H9 (cell line): Measurements from ENCODE around the gene ATOX1. TPM values are rescaled to one million over a fixed set of nuclear protein-coding genes. Genes with fewer than 3 reads are reported as not detected.

Source experiments
- DNase-seq: peaks from one replicate; pipeline ENCODE4 v3.0.0-alpha.2; 2017
- H2AFZ ChIP-seq: one replicate; pipeline ENCODE4 v1.6.1; 2013; ENCODE audit warnings: mild to moderate bottlenecking, low read length, control low read depth, moderate library complexity
- H2AK5ac ChIP-seq: 2 replicates; pipeline ENCODE4 v1.6.1; 2013; ENCODE audit warnings: low read length, control low read depth, mixed read lengths; ENCODE audit not compliant: insufficient read length
- H2BK120ac ChIP-seq: one replicate; pipeline ENCODE4 v1.6.1; 2013; ENCODE audit warnings: low read depth, mild to moderate bottlenecking, low read length, control low read depth, inconsistent platforms; ENCODE audit not compliant: poor library complexity, severe bottlenecking
- H2BK12ac ChIP-seq: 2 replicates; pipeline ENCODE4 v1.6.1; 2013; ENCODE audit warnings: low read length, control low read depth, mixed read lengths, low read depth; ENCODE audit not compliant: insufficient read length
- H2BK15ac ChIP-seq: 2 replicates; pipeline ENCODE4 v1.6.1; 2013; ENCODE audit warnings: low read depth, low read length, control low read depth
- H2BK20ac ChIP-seq: one replicate; pipeline ENCODE4 v1.6.1; 2013; ENCODE audit warnings: low read depth, mild to moderate bottlenecking, low read length, control low read depth, inconsistent platforms; ENCODE audit not compliant: poor library complexity, severe bottlenecking
- H2BK5ac ChIP-seq: 2 replicates; pipeline ENCODE4 v1.6.1; 2013; ENCODE audit warnings: low read length, control low read depth, mixed read lengths; ENCODE audit not compliant: insufficient read length
- H3K14ac ChIP-seq: 2 replicates; pipeline ENCODE4 v1.6.1; 2013; ENCODE audit warnings: low read length, control low read depth; ENCODE audit not compliant: insufficient read depth
- H3K18ac ChIP-seq: 2 replicates; pipeline ENCODE4 v1.6.1; 2013; ENCODE audit warnings: low read depth, mild to moderate bottlenecking, mixed read lengths, low read length, control low read depth; ENCODE audit not compliant: insufficient read length
- H3K23ac ChIP-seq: 2 replicates; pipeline ENCODE4 v1.6.1; 2013; ENCODE audit warnings: low read length, control low read depth, mixed read lengths, low read depth; ENCODE audit not compliant: insufficient read length
- H3K23me2 ChIP-seq: 2 replicates; pipeline ENCODE4 v1.6.1; 2013; ENCODE audit warnings: low read depth, mild to moderate bottlenecking, mixed read lengths, low read length, control low read depth; ENCODE audit not compliant: insufficient read length, poor library complexity, severe bottlenecking
- H3K27ac ChIP-seq: 2 replicates; pipeline ENCODE4 v1.5.1; 2013; ENCODE audit warnings: low read length, control low read depth, mixed read lengths, low read depth; ENCODE audit not compliant: insufficient read length
- H3K27me3 ChIP-seq: 2 replicates; pipeline ENCODE4 v1.6.1; 2013; ENCODE audit warnings: low read length, control low read depth, inconsistent platforms; ENCODE audit not compliant: insufficient read depth
- H3K4ac ChIP-seq: 2 replicates; pipeline ENCODE4 v1.6.1; 2013; ENCODE audit warnings: low read depth, mild to moderate bottlenecking, control low read depth, inconsistent platforms, low read length, moderate library complexity
- H3K4me1 ChIP-seq: 2 replicates; pipeline ENCODE4 v1.6.1; 2013; ENCODE audit warnings: low read length, control low read depth, inconsistent platforms; ENCODE audit not compliant: insufficient read depth
- H3K4me2 ChIP-seq: 2 replicates; pipeline ENCODE4 v1.6.1; 2013; ENCODE audit warnings: low read length, control low read depth, mixed read lengths; ENCODE audit not compliant: insufficient read length, insufficient read depth
- H3K56ac ChIP-seq: 2 replicates; pipeline ENCODE4 v1.6.1; 2013; ENCODE audit warnings: low read depth, mild to moderate bottlenecking, mixed read lengths, low read length, control low read depth; ENCODE audit not compliant: insufficient read length
- H3K79me1 ChIP-seq: 2 replicates; pipeline ENCODE4 v1.6.1; 2013; ENCODE audit warnings: low read depth, mild to moderate bottlenecking, moderate library complexity, low read length, control low read depth, inconsistent platforms; ENCODE audit not compliant: insufficient read depth, poor library complexity, severe bottlenecking
- H3K79me2 ChIP-seq: 2 replicates; pipeline ENCODE4 v1.6.1; 2013; ENCODE audit warnings: low read length, control low read depth, inconsistent platforms; ENCODE audit not compliant: insufficient read depth
- H3K9ac ChIP-seq: 2 replicates; pipeline ENCODE4 v1.6.1; 2013; ENCODE audit warnings: low read length, control low read depth, mixed read lengths; ENCODE audit not compliant: insufficient read length; ENCODE audit errors: extremely low read depth
- H3K9me3 ChIP-seq: one replicate; pipeline ENCODE4 v1.6.1; 2013; ENCODE audit warnings: low read depth, low read length, inconsistent platforms; ENCODE audit not compliant: control insufficient read depth
- H3T11ph ChIP-seq: one replicate; pipeline ENCODE4 v1.6.1; 2013; ENCODE audit warnings: mild to moderate bottlenecking, low read length, control low read depth, inconsistent platforms
- H4K20me1 ChIP-seq: one replicate; pipeline ENCODE4 v1.6.1; 2013; ENCODE audit not compliant: control insufficient read depth, insufficient read length, insufficient read depth
- H4K5ac ChIP-seq: 2 replicates; pipeline ENCODE4 v1.6.1; 2013; ENCODE audit warnings: low read depth, mild to moderate bottlenecking, mixed read lengths, low read length, control low read depth; ENCODE audit not compliant: insufficient read length
- H4K8ac ChIP-seq: replicated peaks from 2 replicates; pipeline ENCODE4 v1.6.1; 2013; ENCODE audit warnings: low read length, control low read depth, mixed read lengths, low read depth; ENCODE audit not compliant: insufficient read length
- H4K91ac ChIP-seq: 2 replicates; pipeline ENCODE4 v1.6.1; 2013; ENCODE audit warnings: low read depth, mild to moderate bottlenecking, moderate library complexity, mixed read lengths, low read length, control low read depth; ENCODE audit not compliant: insufficient read length
- H3K27ac Mint-ChIP-seq, 3 experiments: 2 replicates in 2 of 3; 3 replicates in 1 of 3; pipeline ENCODE4 v1.8.0; 2020 to 2021; ENCODE audit warnings: mixed read lengths in 3 of 3, mild to moderate bottlenecking in 1 of 3, moderate library complexity in 1 of 3
- H3K27me3 Mint-ChIP-seq: 2 replicates; pipeline ENCODE4 v1.8.0; 2021; ENCODE audit warnings: low read depth, mild to moderate bottlenecking, moderate library complexity, mixed read lengths
- H3K36me3 Mint-ChIP-seq, 3 experiments: 2 replicates in 2 of 3; 3 replicates in 1 of 3; pipeline ENCODE4 v1.8.0; 2020 to 2021; ENCODE audit warnings: low read depth in 3 of 3, mixed read lengths in 3 of 3; ENCODE audit not compliant: insufficient read depth in 1 of 3
- H3K4me1 Mint-ChIP-seq, 2 experiments: 2 replicates each; pipeline ENCODE4 v1.8.0; 2020; ENCODE audit warnings: mixed read lengths in 2 of 2
- H3K4me3 Mint-ChIP-seq, 2 experiments: 2 replicates in 1 of 2; 3 replicates in 1 of 2; pipeline ENCODE4 v1.8.0; 2020 to 2021; ENCODE audit warnings: mild to moderate bottlenecking in 2 of 2, mixed read lengths in 2 of 2, moderate library complexity in 1 of 2
- H3K9me3 Mint-ChIP-seq, 2 experiments: 2 replicates in 1 of 2; 3 replicates in 1 of 2; pipeline ENCODE4 v1.8.0; 2020; ENCODE audit warnings: mild to moderate bottlenecking in 2 of 2, mixed read lengths in 2 of 2, moderate library complexity in 1 of 2
- CTCF ChIP-seq: fragments of 200-600 bp; sonication (generic); conservative IDR thresholded peaks from 3 replicates; pipeline ENCODE4 v1.8.0; 2021; ENCODE audit warnings: antibody characterized with exemption, mild to moderate bottlenecking
- WGBS: extraction: QIAGEN DNeasy Blood & Tissue Kit; methylation state at CpG from one replicate; pipeline ENCODE4 v1.1.7; 2013; ENCODE audit warnings: missing lambda C conversion rate, low lambda C conversion rate, mixed read lengths; ENCODE audit not compliant: insufficient read length; ENCODE audit errors: extremely low coverage; 5-methylcytosine and 5-hydroxymethylcytosine counted together
- total RNA-seq: library from RNA; stranded (reverse); gene quantifications from 2 replicates; pipeline ENCODE4 v1.2.1, GENCODE V29; 2021

Gene ATOX1
- total RNA-seq, 1 experiment from 2014 or later = 75.0 TPM

DNA sequence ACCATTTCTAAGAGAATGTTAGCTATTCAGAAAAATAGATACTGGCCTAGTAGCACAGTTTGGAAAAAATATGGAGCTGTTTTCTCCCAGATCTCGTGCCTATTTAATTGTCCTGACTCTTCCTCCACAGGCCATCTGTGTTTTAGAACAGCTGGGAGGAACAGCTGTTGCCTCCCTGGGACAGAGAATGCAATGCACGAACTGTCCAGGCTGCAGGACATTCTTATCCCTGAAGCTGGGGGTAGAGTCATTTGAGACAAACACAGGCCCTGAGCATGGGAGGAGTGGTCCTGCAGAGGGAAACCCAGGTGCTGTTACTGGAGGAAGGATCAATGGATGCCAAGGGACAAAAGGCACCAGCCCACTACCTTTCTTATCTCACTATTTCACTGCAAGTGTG is 50.9 kb downstream of the ATOX1 start:
- no peak overlapping the region for H3K23ac ChIP-seq
- peaks cover 3 to 6% of the 10 kb centered on the region in 2 experiments; a peak in 1 of 4 replicates for H3K4me1 Mint-ChIP-seq
- no peaks in the 10 kb centered on the region; a peak in 1 of 5 replicates for H3K9me3 Mint-ChIP-seq
- no peak overlapping the region for H4K5ac ChIP-seq
- DNase-seq = no peak
- no peak overlapping the region for H2BK120ac ChIP-seq
- no peak overlapping the region for H2BK12ac ChIP-seq
- H4K20me1 ChIP-seq = no peaks in the 10 kb centered on the region
- H3K14ac ChIP-seq = no peak overlapping the region
- no peak overlapping the region for H3K9ac ChIP-seq
- WGBS = no CpG with 5 or more reads among the region's 2 CpGs
- H3K79me2 ChIP-seq = no peaks in the 10 kb centered on the region
- H3K27me3 ChIP-seq = no peaks in the 10 kb centered on the region; the same call in 1 of the 2 replicates
- H2BK15ac ChIP-seq = no peak overlapping the region
- H2AK5ac ChIP-seq = no peak overlapping the region
- H4K8ac ChIP-seq = no peak overlapping the region
- H3K27ac ChIP-seq = no peak overlapping the region
- H3K56ac ChIP-seq = no peak overlapping the region
- H3K36me3 Mint-ChIP-seq = no peaks in the 10 kb centered on the region
- no peak overlapping the region for H2AFZ ChIP-seq
- no peak overlapping the region for H3K4ac ChIP-seq
- H3K79me1 ChIP-seq = no peaks in the 10 kb centered on the region
- H3T11ph ChIP-seq = no peak overlapping the region
- no peak overlapping the region for H4K91ac ChIP-seq
- H3K4me3 Mint-ChIP-seq = no peak overlapping the region
- no peak overlapping the region for H2BK20ac ChIP-seq
- no peak overlapping the region for H3K18ac ChIP-seq
- H3K9me3 ChIP-seq = no peaks in the 10 kb centered on the region
- no peaks in the 10 kb centered on the region; the same call in 1 of the 2 replicates for H3K27me3 Mint-ChIP-seq
- no peak overlapping the region for H3K4me2 ChIP-seq
- H2BK5ac ChIP-seq = no peak overlapping the region
- no peaks in the 10 kb centered on the region for H3K4me1 ChIP-seq
- H3K27ac Mint-ChIP-seq = no peak overlapping the region
- no peak for TF ChIP-seq CTCF
- H3K23me2 ChIP-seq = no peaks in the 10 kb centered on the region
